CD4-positive, alpha-beta T cell treated with Interferon gamma for 1 hour (primary cell): ENCODE data around the gene IAPP.
"Not testable (repeated sequence)": the region's sequence is repeated elsewhere in the genome, so short reads cannot be mapped to it uniquely, and the experiment has no call there.

Experiments
- DNase-seq: peaks from one replicate; pipeline ENCODE4 v3.0.0-alpha.2; 2020

IAPP gene

DNA sequence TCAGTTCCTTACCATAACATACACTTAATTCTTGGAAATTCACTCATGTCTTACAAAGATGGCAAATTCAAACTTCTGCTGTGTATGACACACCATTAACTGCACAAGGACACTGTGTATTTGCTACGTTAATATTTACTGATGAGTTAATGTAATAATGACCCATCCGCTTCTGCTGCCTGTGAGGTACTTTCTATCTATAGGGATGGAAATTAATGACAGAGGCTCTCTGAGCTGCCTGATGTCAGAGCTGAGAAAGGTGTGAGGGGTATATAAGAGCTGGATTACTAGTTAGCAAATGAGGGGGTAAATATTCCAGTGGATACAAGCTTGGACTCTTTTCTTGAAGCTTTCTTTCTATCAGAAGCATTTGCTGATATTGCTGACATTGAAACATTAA, at the start of gene IAPP:
IAPP (plus strand) TSS at position 301 of the 400 bp plus-strand sequence. CDS start 450 bp downstream, outside the sequence.
- DNase-seq = no peak

GRCh38 chr12:21323736-21324135, 49.0 kb upstream of the IAPP start:
- DNase-seq = no peak

GRCh38 chr12:21324551-21324950, 48.2 kb upstream of the IAPP start:
- no peak for DNase-seq

- no peak for DNase-seq
Observed at GRCh38 chr12:21328578-21328977, 44.1 kb upstream of the IAPP start.

- no peak for DNase-seq
Observed at GRCh38 chr12:21330682-21331253, 41.9 kb upstream of the IAPP start.

DNA sequence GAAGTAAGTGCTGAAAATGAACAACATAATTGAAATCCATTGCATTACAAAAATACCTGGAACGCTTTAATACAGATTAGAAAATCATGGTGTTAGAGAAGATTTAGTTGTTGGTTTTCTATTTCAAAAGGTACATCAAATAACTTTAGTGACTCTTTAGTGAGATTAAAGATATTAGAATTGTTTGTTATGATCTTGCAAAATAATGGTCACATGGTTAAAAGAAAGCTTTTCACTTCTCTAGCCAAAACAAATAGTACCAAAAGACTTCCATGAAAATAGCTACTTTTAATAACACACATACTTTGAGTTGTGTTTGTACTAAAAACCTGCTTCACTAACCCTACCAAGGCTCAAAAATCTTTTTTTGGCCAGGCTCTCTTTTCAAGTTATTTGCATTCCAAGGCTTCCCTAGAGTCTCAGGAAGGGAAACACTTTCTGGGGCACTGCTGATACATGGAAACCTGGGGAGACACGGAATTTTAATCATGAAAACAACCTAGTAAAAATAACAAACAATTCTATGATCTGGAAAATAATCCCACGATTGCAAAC, 37.9 kb upstream of the IAPP start, which contains the start of gene SLCO1A2:
SLCO1A2 (minus strand) TSS at position 147 of the 555 bp plus-strand sequence. CDS start 270 bp downstream, outside the sequence.
- no peak for DNase-seq

DNA sequence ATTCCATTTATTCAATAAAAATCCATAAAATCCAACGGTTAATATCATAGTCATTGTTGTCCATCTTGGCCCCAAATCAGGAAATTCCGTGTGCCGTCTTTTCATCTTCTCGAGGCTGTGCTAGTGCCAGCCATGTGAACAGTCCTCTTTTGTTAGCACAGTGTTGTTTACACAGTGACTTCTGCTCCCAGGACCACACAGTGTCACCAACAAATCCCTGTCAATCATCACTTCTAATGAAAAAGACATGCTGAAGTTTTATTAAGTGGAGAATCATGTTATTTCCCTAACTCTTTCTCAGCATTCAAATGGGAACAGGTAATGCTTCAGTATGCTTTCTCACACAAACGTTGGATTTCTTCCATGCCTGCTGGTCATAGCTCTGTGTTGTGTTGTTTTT, 36.0 kb upstream of the IAPP start:
- no peak for DNase-seq

GRCh38 chr12:21337453-21337852, 35.2 kb upstream of the IAPP start:
- DNase-seq = no peak

GRCh38 chr12:21337959-21338744, 34.5 kb upstream of the IAPP start:
- DNase-seq = no peak

DNA sequence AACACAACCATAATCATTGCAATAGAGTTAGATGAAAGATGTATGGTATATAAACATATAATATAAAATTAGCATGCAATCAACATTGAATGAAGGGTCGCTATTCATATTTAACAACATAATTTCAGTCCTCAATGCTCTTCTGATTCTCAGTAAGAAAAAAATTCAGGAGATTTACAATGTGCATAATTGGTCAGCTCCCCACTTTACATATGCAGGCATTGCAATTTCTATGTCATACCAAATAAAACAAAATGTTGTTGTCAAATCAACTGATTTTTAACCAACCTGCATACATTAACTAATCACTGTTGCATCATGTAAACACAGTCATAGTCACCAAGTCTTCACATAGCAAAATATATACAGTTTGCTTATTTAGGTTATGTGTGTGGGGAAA, 32.8 kb upstream of the IAPP start:
- no peak for DNase-seq

DNA sequence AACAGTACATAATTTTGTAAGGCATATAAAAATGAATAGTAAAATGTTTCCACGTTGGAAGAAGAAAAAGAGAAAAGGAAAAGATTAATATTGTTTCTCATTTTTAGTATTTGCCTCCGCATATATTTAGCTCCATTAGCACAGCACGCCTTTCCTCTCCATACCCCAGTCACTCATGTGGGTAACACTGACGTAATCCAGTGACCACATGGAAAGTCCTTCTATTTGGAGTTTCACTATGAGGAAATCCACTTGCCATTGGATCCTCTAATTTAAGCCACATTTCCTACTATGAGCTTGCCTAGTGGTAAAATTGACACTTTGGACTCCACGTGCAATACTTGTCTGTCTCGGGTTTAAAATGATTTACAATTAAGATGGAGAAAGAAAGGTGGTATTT, 32.3 kb upstream of the IAPP start:
- no peak for DNase-seq

DNA sequence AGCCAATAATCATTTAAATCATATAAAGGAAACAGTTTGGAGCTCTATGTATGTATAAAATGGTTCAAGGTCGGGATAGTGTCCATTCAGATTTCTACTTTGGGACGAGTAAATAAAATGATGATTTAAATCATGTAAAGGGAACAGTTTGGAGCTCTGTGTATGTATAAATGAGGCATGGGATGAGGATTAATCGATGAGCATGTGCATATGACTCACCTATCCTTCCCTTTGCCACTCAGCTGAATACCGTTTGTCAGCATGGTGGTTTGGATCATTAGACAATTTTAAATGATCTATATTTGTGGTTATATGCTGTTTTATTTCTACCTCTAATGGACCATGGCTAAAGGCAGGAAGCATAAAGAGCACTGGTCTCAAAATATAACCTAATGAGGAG, 30.9 kb upstream of the IAPP start:
- no peak for DNase-seq

- no peak for DNase-seq
Observed at GRCh38 chr12:21343636-21344035, 29.1 kb upstream of the IAPP start.

- no peak for DNase-seq
Observed at GRCh38 chr12:21346542-21347205, 26.0 kb upstream of the IAPP start.

DNA sequence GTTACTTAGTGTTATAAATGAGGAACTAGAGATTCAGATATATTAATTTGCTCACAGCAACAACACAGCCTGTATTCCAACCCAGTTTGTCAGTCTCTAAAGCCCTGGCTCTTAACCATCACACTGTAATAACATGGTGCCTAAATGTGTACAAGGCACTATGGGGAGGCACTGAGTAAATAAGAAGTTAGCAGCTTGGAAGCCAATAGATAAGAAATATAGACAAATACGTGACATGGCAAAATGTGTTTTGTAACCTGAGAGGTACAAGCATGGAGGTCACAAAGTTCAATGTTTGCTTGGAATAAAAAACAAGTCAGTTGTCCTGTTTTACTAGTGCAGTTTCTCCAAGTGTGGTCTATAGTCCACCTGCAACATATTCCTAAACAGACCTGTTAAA, 21.7 kb upstream of the IAPP start:
- DNase-seq = no peak

- DNase-seq = no peak
Observed at GRCh38 chr12:21353487-21353886, 19.2 kb upstream of the IAPP start.

DNA sequence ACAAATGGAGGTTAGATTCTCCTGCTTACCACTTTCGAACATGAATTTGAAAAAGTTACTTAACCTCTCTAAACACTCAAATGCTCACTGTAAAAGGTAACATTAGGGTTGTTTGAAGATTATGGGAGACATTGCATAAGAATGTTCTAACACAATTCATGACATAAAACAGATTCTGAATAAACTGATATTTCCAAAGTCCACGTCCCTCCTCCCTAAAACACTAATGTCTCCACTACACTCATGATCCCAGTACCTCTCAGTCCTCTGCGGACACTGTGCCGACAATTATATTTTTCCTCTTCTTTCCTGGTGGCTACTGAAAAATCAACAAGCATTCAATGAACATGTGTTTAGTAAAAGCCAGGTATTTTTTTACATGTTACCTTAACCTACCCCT, 18.8 kb upstream of the IAPP start:
- no peak for DNase-seq

DNA sequence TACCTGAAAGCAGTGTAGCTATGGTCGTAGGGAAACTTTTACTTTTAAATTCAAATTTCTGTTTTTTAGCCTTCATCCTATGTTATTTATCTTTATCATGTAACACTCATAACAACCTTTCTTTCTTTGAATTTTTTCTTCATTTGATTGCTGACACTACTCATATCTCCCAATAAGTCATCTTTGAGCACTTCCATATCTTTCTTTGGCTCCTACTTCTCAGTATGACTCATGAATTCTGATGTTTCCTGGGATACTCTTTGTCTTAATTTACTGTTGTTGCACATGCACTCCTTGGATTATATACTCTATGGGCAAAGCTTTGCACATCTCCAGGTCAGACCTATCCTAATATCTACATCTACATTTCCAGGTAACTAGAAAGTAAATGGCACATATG, 18.1 kb upstream of the IAPP start:
- no peak for DNase-seq

DNA sequence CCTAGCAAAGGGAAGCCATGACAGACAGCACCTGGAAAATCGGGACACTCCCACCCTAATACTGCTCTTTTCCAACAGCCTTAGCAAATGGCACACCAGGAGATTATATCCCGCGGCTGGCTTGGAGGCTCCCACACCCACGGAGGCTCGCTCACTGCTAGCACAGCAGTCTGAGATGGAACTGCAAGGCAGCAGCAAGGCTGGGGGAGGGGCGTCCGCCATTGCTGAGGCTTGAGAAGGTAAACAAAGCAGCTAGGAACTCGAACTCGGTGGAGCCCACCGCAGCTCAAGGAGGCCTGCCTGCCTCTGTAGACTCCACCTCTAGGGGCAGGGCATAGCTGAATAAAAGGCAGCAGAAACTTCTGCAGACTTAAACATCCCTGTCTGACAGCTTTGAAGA, 12.1 kb upstream of the IAPP start:
- not testable (repeated sequence) for DNase-seq

GRCh38 chr12:21369141-21369980, 3.3 kb upstream of the IAPP start:
- DNase-seq = no peak

GRCh38 chr12:21370845-21371449, 1.8 kb upstream of the IAPP start:
- no peak for DNase-seq

- no peak for DNase-seq
Observed at GRCh38 chr12:21379218-21379617, 6.5 kb downstream of the IAPP start.
